ENCODE data around the gene LYRM9.
A peak's percentile ranks its signal among the peaks of the same experiment; 100 is the strongest.
"Not testable (repeated sequence)": the region's sequence is repeated elsewhere in the genome, so short reads cannot be mapped to it uniquely, and the experiment has no call there.

The LYRM9 gene

GRCh38 chr17:27892866-27893769 is at the start of gene LYRM9:
TSS of gene LYRM9 (minus strand) at chr17:27893365. CDS start at chr17:27882694, 10,671 bp downstream.
- peak; percentile 94 to 96 for DNase-seq

GRCh38 chr17:27940503-27941428 is 47.6 kb upstream of the LYRM9 start:
- DNase-seq = no peak

GRCh38 chr17:27939474-27940465 is 46.6 kb upstream of the LYRM9 start:
- DNase-seq = no peak

GRCh38 chr17:27938864-27939263 is 45.7 kb upstream of the LYRM9 start:
- no peak for DNase-seq

GRCh38 chr17:27938241-27938640 is 45.1 kb upstream of the LYRM9 start:
- DNase-seq = no peak

- no peak for DNase-seq
Measured at GRCh38 chr17:27937025-27937546, 43.9 kb upstream of the LYRM9 start.

GRCh38 chr17:27930000-27930399 is 36.8 kb upstream of the LYRM9 start:
- no peak for DNase-seq

- DNase-seq = no peak
Measured at GRCh38 chr17:27928587-27928986, 35.4 kb upstream of the LYRM9 start.

GRCh38 chr17:27927781-27928180 is 34.6 kb upstream of the LYRM9 start:
- DNase-seq = no peak

GRCh38 chr17:27921599-27921998 is 28.4 kb upstream of the LYRM9 start:
- no peak for DNase-seq

GRCh38 chr17:27921077-27921476 is 27.9 kb upstream of the LYRM9 start:
- DNase-seq = no peak

- no peak for DNase-seq
Measured at GRCh38 chr17:27920569-27920968, 27.4 kb upstream of the LYRM9 start.

- no peak for DNase-seq
Measured at GRCh38 chr17:27919079-27919478, 25.9 kb upstream of the LYRM9 start.

- no peak for DNase-seq
Measured at GRCh38 chr17:27918498-27918897, 25.3 kb upstream of the LYRM9 start.

GRCh38 chr17:27917000-27917399 is 23.8 kb upstream of the LYRM9 start:
- no peak for DNase-seq

GRCh38 chr17:27915709-27916108 is 22.5 kb upstream of the LYRM9 start:
- DNase-seq = no peak

GRCh38 chr17:27914382-27914781 is 21.2 kb upstream of the LYRM9 start:
- no peak for DNase-seq

- DNase-seq = no peak
Measured at GRCh38 chr17:27912964-27913363, 19.8 kb upstream of the LYRM9 start.

GRCh38 chr17:27912299-27912698 is 19.1 kb upstream of the LYRM9 start:
- not testable (repeated sequence) for DNase-seq

- no peak for DNase-seq
Measured at GRCh38 chr17:27907976-27908558, 14.9 kb upstream of the LYRM9 start.

GRCh38 chr17:27906623-27907022 is 13.5 kb upstream of the LYRM9 start:
- DNase-seq = no peak

- DNase-seq = no peak
Measured at GRCh38 chr17:27906226-27906580, 13.0 kb upstream of the LYRM9 start.
